ENCODE data around the gene IMPDH2.

GRCh38 chr3:49012441-49013017 lies 16.7 kb downstream of the IMPDH2 start:
- TF ChIP-seq CTCF (IDR thresholded peaks at IDR 0.05 in 4 of 5, conservative IDR thresholded peaks at IDR 0.05 in 1 of 5) (no peak), POLR2A (IDR thresholded peaks at IDR 0.05) (no peak)

Measured in gastrocnemius medialis (tissue), 4 donors.